HUES64 (cell line): ENCODE measurements around the gene GPC3.

Experiments used
- H3K27ac ChIP-seq: 2 replicates; pipeline ENCODE4 v1.7.0; 2013; ENCODE audit warnings: low read depth, low read length, inconsistent platforms
- H3K27me3 ChIP-seq: 2 replicates; pipeline ENCODE4 v1.6.1; 2013; ENCODE audit warnings: mild to moderate bottlenecking, low read length; ENCODE audit not compliant: insufficient read depth
- H3K36me3 ChIP-seq: 2 replicates; pipeline ENCODE4 v1.6.1; 2013; ENCODE audit warnings: mild to moderate bottlenecking, low read length; ENCODE audit not compliant: insufficient read depth
- H3K4me1 ChIP-seq: 2 replicates; pipeline ENCODE4 v1.6.1; 2013; ENCODE audit warnings: mild to moderate bottlenecking, low read length, moderate library complexity; ENCODE audit not compliant: insufficient read depth
- H3K4me3 ChIP-seq: 2 replicates; pipeline ENCODE4 v1.5.1; 2013; ENCODE audit warnings: mild to moderate bottlenecking, low read length, moderate library complexity
- H3K9ac ChIP-seq: 2 replicates; pipeline ENCODE4 v1.6.1; 2013; ENCODE audit warnings: mild to moderate bottlenecking, low read depth, low read length
- H3K9me3 ChIP-seq: 2 replicates; pipeline ENCODE4 v1.6.1; 2013; ENCODE audit warnings: low read depth, low read length; ENCODE audit not compliant: insufficient read depth
- WGBS: fragments of 150-250, 120-280 bp; methylation state at CpG from one replicate; pipeline ENCODE4 v1.1.7; 2013; ENCODE audit warnings: missing lambda C conversion rate; 5-methylcytosine and 5-hydroxymethylcytosine counted together

The GPC3 gene

GRCh38 chrX:133666256-133666655 lies 319.1 kb downstream of the GPC3 start:
- Histone ChIP-seq H3K27ac (no peak overlapping the region), H3K4me1 (peaks cover 14% of the 10 kb centered on the region; the same call in 1 of the 2 replicates), H3K9ac (no peak overlapping the region), H3K27me3 (no peaks in the 10 kb centered on the region), H3K4me3 (no peak overlapping the region), H3K36me3 (no peaks in the 10 kb centered on the region), H3K9me3 (no peaks in the 10 kb centered on the region)

GRCh38 chrX:133661962-133662839 lies 323.2 kb downstream of the GPC3 start:
- H3K9me3 ChIP-seq, result no peaks in the 10 kb centered on the region
- 0 out of 2 replicates have a peak, but pooled peaks cover 4% of the 10 kb centered on the region for H3K4me1 ChIP-seq
- no peaks in the 10 kb centered on the region for H3K27me3 ChIP-seq
- 100% methylated on average over 1 of the region's 3 CpGs for WGBS
- no peak overlapping the region for H3K9ac ChIP-seq
- no peak overlapping the region for H3K4me3 ChIP-seq
- no peak overlapping the region for H3K27ac ChIP-seq
- peaks cover 4% of the 10 kb centered on the region; the same call in 1 of the 2 replicates for H3K36me3 ChIP-seq

GRCh38 chrX:133660281-133660680 lies 325.1 kb downstream of the GPC3 start:
- H3K27me3 ChIP-seq, result no peaks in the 10 kb centered on the region
- H3K4me1 ChIP-seq, result 0 out of 2 replicates have a peak, but pooled peaks cover 7% of the 10 kb centered on the region
- no peak overlapping the region for H3K27ac ChIP-seq
- H3K9me3 ChIP-seq, result no peaks in the 10 kb centered on the region
- peaks cover 4% of the 10 kb centered on the region; the same call in 1 of the 2 replicates for H3K36me3 ChIP-seq
- no peak overlapping the region for H3K4me3 ChIP-seq
- no peak overlapping the region for H3K9ac ChIP-seq

- 100% methylated on average over 1 of the region's 3 CpGs for WGBS
- Histone ChIP-seq H3K36me3 (peaks cover 4% of the 10 kb centered on the region; the same call in 1 of the 2 replicates), H3K9ac (no peak overlapping the region), H3K27ac (no peak overlapping the region), H3K4me3 (no peak overlapping the region), H3K9me3 (no peaks in the 10 kb centered on the region), H3K4me1 (0 out of 2 replicates have a peak, but pooled peaks cover 7% of the 10 kb centered on the region), H3K27me3 (no peaks in the 10 kb centered on the region)
These were observed 327.0 kb downstream of the GPC3 start for GRCh38 chrX:133658293-133658911.

GRCh38 chrX:133655275-133656265 lies 329.8 kb downstream of the GPC3 start:
- 0 out of 2 replicates have a peak, but pooled peaks cover 7% of the 10 kb centered on the region for H3K4me1 ChIP-seq
- H3K27ac ChIP-seq, result no peak overlapping the region
- no peak overlapping the region for H3K9ac ChIP-seq
- H3K36me3 ChIP-seq, result peaks cover 4% of the 10 kb centered on the region; the same call in 1 of the 2 replicates
- H3K4me3 ChIP-seq, result no peak overlapping the region
- no peaks in the 10 kb centered on the region for H3K27me3 ChIP-seq
- H3K9me3 ChIP-seq, result no peaks in the 10 kb centered on the region
- no CpG with 5 or more reads among the region's 2 CpGs for WGBS

- Histone ChIP-seq H3K9ac (no peak overlapping the region), H3K9me3 (no peaks in the 10 kb centered on the region), H3K4me3 (no peak overlapping the region), H3K36me3 (no peaks in the 10 kb centered on the region), H3K4me1 (peaks cover 12% of the 10 kb centered on the region), H3K27ac (no peak overlapping the region), H3K27me3 (no peaks in the 10 kb centered on the region)
These were observed 330.6 kb downstream of the GPC3 start for GRCh38 chrX:133654811-133655210.

- Histone ChIP-seq H3K4me1 (peaks cover 24% of the 10 kb centered on the region), H3K36me3 (no peaks in the 10 kb centered on the region), H3K9ac (no peak overlapping the region), H3K4me3 (no peak overlapping the region), H3K9me3 (no peaks in the 10 kb centered on the region), H3K27me3 (no peaks in the 10 kb centered on the region), H3K27ac (no peak overlapping the region)
- 88% methylated on average over 2 of the region's 2 CpGs for WGBS
These were observed 332.0 kb downstream of the GPC3 start for GRCh38 chrX:133653358-133653757.

GRCh38 chrX:133652185-133652584 lies 333.2 kb downstream of the GPC3 start:
- no peak overlapping the region for H3K9ac ChIP-seq
- no peaks in the 10 kb centered on the region for H3K27me3 ChIP-seq
- no peaks in the 10 kb centered on the region for H3K9me3 ChIP-seq
- H3K4me1 ChIP-seq, result peaks cover 22% of the 10 kb centered on the region
- H3K36me3 ChIP-seq, result no peaks in the 10 kb centered on the region
- H3K4me3 ChIP-seq, result no peak overlapping the region
- WGBS, result no CpG with 5 or more reads among the region's 1 CpG
- no peak overlapping the region for H3K27ac ChIP-seq

- no CpG with 5 or more reads among the region's 1 CpG for WGBS
- H3K36me3 ChIP-seq, result no peaks in the 10 kb centered on the region
- no peak overlapping the region for H3K9ac ChIP-seq
- no peaks in the 10 kb centered on the region for H3K27me3 ChIP-seq
- no peaks in the 10 kb centered on the region for H3K9me3 ChIP-seq
- H3K27ac ChIP-seq, result peak overlapping the region; percentile 79; the same call in 1 of the 2 replicates
- H3K4me1 ChIP-seq, result peaks cover 18% of the 10 kb centered on the region
- no peak overlapping the region for H3K4me3 ChIP-seq
These were observed 335.2 kb downstream of the GPC3 start for GRCh38 chrX:133650239-133650638.

GRCh38 chrX:133649651-133650050 lies 335.7 kb downstream of the GPC3 start:
- peaks cover 18% of the 10 kb centered on the region for H3K4me1 ChIP-seq
- no peaks in the 10 kb centered on the region for H3K9me3 ChIP-seq
- no peaks in the 10 kb centered on the region for H3K36me3 ChIP-seq
- no peak overlapping the region for H3K9ac ChIP-seq
- H3K27ac ChIP-seq, result peak overlapping the region; percentile 79; the same call in 1 of the 2 replicates
- WGBS, result 29% methylated on average over 1 of the region's 1 CpG
- H3K27me3 ChIP-seq, result no peaks in the 10 kb centered on the region
- H3K4me3 ChIP-seq, result no peak overlapping the region
